ENCODE results near the gene PAX8.

DNA sequence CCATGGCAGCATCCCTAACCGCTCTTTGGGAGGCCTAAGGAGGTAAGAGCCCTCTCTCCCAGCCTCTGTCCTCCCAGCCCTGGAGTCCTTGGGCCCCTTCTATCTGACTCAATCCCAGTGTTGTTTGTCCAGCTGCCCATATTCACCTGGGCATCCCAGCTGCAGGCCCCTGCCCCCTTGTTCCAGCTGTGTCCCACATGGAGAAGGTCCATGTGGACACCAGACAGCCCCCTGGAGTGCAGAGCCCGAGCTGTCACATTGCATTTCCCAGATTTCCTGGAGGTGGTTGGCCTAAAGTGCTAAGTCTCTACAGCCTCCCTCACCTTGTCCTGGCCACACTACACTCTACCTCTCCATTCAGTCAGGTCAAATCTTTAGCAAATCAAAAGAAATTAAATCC is 62.4 kb downstream of the PAX8 start:
- TF ChIP-seq, protein P1, sequence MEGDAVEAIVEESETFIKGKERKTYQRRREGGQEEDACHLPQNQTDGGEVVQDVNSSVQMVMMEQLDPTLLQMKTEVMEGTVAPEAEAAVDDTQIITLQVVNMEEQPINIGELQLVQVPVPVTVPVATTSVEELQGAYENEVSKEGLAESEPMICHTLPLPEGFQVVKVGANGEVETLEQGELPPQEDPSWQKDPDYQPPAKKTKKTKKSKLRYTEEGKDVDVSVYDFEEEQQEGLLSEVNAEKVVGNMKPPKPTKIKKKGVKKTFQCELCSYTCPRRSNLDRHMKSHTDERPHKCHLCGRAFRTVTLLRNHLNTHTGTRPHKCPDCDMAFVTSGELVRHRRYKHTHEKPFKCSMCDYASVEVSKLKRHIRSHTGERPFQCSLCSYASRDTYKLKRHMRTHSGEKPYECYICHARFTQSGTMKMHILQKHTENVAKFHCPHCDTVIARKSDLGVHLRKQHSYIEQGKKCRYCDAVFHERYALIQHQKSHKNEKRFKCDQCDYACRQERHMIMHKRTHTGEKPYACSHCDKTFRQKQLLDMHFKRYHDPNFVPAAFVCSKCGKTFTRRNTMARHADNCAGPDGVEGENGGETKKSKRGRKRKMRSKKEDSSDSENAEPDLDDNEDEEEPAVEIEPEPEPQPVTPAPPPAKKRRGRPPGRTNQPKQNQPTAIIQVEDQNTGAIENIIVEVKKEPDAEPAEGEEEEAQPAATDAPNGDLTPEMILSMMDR (conservative IDR thresholded peaks at IDR 0.05; ENCODE audit: low read depth, low read length) = no peak
- TF ChIP-seq EZH2phosphoT487 (IDR thresholded peaks at IDR 0.05; ENCODE audit: borderline replicate concordance, low read length) (no peak), EZH2 (IDR thresholded peaks at IDR 0.05; ENCODE audit: low read length, unreplicated experiment) (no peak)
